ENCODE measurements around the gene CLCN1. TPM values are rescaled to one million over a fixed set of nuclear protein-coding genes. Genes with fewer than 3 reads are reported as not detected.

The CLCN1 gene
- total RNA-seq, 4 donors from 2014 or later: 0.64 TPM; not detected in 3

- Histone ChIP-seq H3K4me3 (no peak overlapping the region), H3K4me1 (peaks cover 6% of the 10 kb centered on the region), H3K9me3 (no peaks in the 10 kb centered on the region), H3K27me3 (no peaks in the 10 kb centered on the region), H3K27ac (no peak overlapping the region), H3K36me3 (peaks cover 40% of the 10 kb centered on the region)
- 91% methylated on average over 15 of the region's 16 CpGs for WGBS
- no peak for DNase-seq (ENCODE audit: low spot score in 2 of 2)
- TF ChIP-seq, protein P1, sequence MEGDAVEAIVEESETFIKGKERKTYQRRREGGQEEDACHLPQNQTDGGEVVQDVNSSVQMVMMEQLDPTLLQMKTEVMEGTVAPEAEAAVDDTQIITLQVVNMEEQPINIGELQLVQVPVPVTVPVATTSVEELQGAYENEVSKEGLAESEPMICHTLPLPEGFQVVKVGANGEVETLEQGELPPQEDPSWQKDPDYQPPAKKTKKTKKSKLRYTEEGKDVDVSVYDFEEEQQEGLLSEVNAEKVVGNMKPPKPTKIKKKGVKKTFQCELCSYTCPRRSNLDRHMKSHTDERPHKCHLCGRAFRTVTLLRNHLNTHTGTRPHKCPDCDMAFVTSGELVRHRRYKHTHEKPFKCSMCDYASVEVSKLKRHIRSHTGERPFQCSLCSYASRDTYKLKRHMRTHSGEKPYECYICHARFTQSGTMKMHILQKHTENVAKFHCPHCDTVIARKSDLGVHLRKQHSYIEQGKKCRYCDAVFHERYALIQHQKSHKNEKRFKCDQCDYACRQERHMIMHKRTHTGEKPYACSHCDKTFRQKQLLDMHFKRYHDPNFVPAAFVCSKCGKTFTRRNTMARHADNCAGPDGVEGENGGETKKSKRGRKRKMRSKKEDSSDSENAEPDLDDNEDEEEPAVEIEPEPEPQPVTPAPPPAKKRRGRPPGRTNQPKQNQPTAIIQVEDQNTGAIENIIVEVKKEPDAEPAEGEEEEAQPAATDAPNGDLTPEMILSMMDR (IDR thresholded peaks at IDR 0.05): no peak
- TF ChIP-seq POLR2AphosphoS5 (IDR thresholded peaks at IDR 0.05) (no peak), POLR2A (IDR thresholded peaks at IDR 0.05) (no peak), EP300 (IDR thresholded peaks at IDR 0.05) (no peak)
Observed at GRCh38 chr7:143397710-143398530, 82.0 kb downstream of the CLCN1 start.

DNA sequence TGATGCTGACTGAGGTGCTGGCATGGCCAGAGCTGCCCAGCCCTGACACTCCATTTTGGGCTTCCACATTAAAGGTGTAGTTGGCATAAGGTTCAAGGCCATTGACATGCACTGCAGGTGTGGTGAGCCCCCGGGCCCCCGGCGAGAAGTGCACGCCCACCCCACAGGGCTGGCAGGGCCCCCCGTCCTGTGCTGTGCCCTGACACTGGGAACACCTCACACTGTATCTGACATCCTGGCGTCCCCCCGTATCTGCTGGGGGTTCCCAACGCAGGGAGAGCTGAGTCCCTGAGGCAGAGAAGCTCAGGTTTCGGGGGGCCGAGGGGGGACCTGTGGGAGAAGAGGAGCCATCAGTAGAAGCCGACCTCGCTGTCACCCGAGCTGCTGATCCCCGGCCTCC, 82.7 kb downstream of the CLCN1 start:
- Histone ChIP-seq H3K36me3 (peaks cover 34% of the 10 kb centered on the region), H3K4me1 (no peaks in the 10 kb centered on the region), H3K27me3 (no peaks in the 10 kb centered on the region), H3K9me3 (no peaks in the 10 kb centered on the region), H3K27ac (no peak overlapping the region), H3K4me3 (no peak overlapping the region)
- DNase-seq (ENCODE audit: low spot score in 2 of 2): no peak
- TF ChIP-seq EP300 (IDR thresholded peaks at IDR 0.05) (no peak), POLR2AphosphoS5 (IDR thresholded peaks at IDR 0.05) (no peak), POLR2A (IDR thresholded peaks at IDR 0.05) (no peak)
- TF ChIP-seq, protein P1 (IDR thresholded peaks at IDR 0.05): no peak
- WGBS: 93% methylated on average over 14 of the region's 14 CpGs

- DNase-seq (ENCODE audit: low spot score in 2 of 2): no peak
- Histone ChIP-seq H3K4me1 (no peaks in the 10 kb centered on the region), H3K9me3 (no peaks in the 10 kb centered on the region), H3K27ac (no peak overlapping the region), H3K27me3 (no peaks in the 10 kb centered on the region), H3K4me3 (no peak overlapping the region), H3K36me3 (peaks cover 34% of the 10 kb centered on the region)
- TF ChIP-seq POLR2AphosphoS5 (IDR thresholded peaks at IDR 0.05) (no peak), POLR2A (IDR thresholded peaks at IDR 0.05) (no peak), EP300 (IDR thresholded peaks at IDR 0.05) (no peak)
- TF ChIP-seq, protein P1 (IDR thresholded peaks at IDR 0.05): no peak
- WGBS: 85% methylated on average over 4 of the region's 8 CpGs
Observed at GRCh38 chr7:143399151-143399550, 83.2 kb downstream of the CLCN1 start.

DNA sequence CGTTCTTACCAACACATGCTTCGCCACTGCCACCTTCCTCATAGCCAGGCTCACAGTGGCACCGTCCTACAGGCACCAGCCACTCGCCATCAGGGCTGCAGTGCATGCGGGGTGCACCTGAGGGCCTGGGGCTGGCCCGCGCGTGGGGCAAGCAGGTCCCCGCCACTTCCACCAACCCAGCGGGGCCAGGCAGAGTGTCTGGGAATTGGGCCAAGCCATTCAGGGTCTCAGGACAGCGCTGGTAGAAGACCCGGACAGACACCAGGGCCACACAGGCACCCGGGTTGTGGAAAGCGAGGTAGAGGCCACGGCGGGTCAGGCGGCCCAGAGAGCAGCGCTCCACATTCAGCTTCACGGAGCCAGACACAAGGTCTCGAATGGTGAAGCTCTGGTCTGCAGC, 83.7 kb downstream of the CLCN1 start:
- Histone ChIP-seq H3K36me3 (peaks cover 34% of the 10 kb centered on the region), H3K9me3 (no peaks in the 10 kb centered on the region), H3K27ac (no peak overlapping the region), H3K4me3 (no peak overlapping the region), H3K4me1 (no peaks in the 10 kb centered on the region), H3K27me3 (no peaks in the 10 kb centered on the region)
- no peak for TF ChIP-seq POLR2A (IDR thresholded peaks at IDR 0.05)
- DNase-seq (ENCODE audit: low spot score in 2 of 2): no peak
- WGBS: 95% methylated on average over 19 of the region's 20 CpGs

DNA sequence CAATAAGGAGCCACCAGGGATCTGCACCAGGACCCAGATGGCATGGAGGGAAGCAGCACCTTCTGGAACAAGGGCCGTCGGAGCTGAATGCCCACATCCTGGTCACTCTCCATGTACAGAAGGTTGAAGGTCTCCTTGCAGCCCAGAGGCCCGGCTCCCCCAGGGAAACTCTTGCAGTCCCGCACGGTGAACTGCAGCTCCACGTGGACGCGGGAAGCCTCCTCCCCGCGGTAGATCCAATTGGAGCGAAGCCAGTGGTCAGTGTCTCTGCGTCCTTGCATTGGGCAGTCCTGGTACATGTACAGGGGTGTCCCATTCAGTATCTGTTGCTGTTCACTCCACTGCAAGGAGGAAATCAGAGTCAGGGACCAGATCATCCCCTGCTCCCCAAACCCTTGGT, 85.4 kb downstream of the CLCN1 start:
- Histone ChIP-seq H3K27ac (no peak overlapping the region), H3K4me1 (peaks cover 8% of the 10 kb centered on the region), H3K9me3 (no peaks in the 10 kb centered on the region), H3K36me3 (peaks cover 23% of the 10 kb centered on the region), H3K27me3 (no peaks in the 10 kb centered on the region), H3K4me3 (no peak overlapping the region)
- 85% methylated on average over 10 of the region's 12 CpGs for WGBS
- DNase-seq (ENCODE audit: low spot score in 2 of 2): no peak
- TF ChIP-seq EP300 (IDR thresholded peaks at IDR 0.05): no peak
- TF ChIP-seq POLR2A (IDR thresholded peaks at IDR 0.05): no peak
- TF ChIP-seq, protein P1 (IDR thresholded peaks at IDR 0.05): no peak
- TF ChIP-seq POLR2AphosphoS5 (IDR thresholded peaks at IDR 0.05): no peak

Other genes starting within 250 kb of the CLCN1 start
- gene PIP, start 184.0 kb upstream of the CLCN1 start, total RNA-seq: 1,000 to 10,000 TPM in 2 of 4 donors, 100 to 1,000 TPM in 2; 126 to 1,475 (median 815) TPM
- gene TAS2R39, start 132.7 kb upstream of the CLCN1 start, total RNA-seq: not detected
- not detected for gene TAS2R40, start 94.1 kb upstream of the CLCN1 start, total RNA-seq
- 100 to 1,000 TPM; 136 to 177 (median 166) TPM for gene GSTK1, start 52.7 kb upstream of the CLCN1 start, total RNA-seq
- 10 to 100 TPM in 2 of 4 donors, 1 to 10 TPM in 2; 3.3 to 11.0 (median 8.1) TPM for gene TMEM139, start 31.2 kb upstream of the CLCN1 start, total RNA-seq
- 10 to 100 TPM; 13.7 to 36.5 (median 25.3) TPM for gene CASP2, start 27.8 kb upstream of the CLCN1 start, total RNA-seq
- under 1 TPM in 3 of 4 donors, not detected in 1; 0.13 to 0.40 (median 0.19) TPM for gene FAM131B, start 46.6 kb downstream of the CLCN1 start, total RNA-seq
- 10 to 100 TPM; 46.3 to 73.0 (median 59.3) TPM for gene ZYX, start 65.2 kb downstream of the CLCN1 start, total RNA-seq
- gene EPHA1, start 92.7 kb downstream of the CLCN1 start, total RNA-seq: 10 to 100 TPM; 60.9 to 94.4 (median 67.7) TPM
- not detected for gene TAS2R60, start 127.3 kb downstream of the CLCN1 start, total RNA-seq
- gene TAS2R41, start 161.8 kb downstream of the CLCN1 start, total RNA-seq: not detected

All from suprapubic skin (tissue), 4 donors.